K562 (cell line): ENCODE data around the gene ADAM19. TPM values are rescaled to one million over a fixed set of nuclear protein-coding genes. Genes with fewer than 3 reads are reported as not detected.
A peak's percentile ranks its signal among the peaks of the same experiment; 100 is the strongest.

Experiments used
- DPF2 ChIP-seq: fragments of 450-650 bp; IDR thresholded peaks from 2 replicates; pipeline ENCODE4 v1.6.1; 2016
- FUS ChIP-seq: fragments of 200-400 bp; formaldehyde crosslinking; optimal IDR thresholded peaks from 2 replicates; pipeline ENCODE3; 2017; ENCODE audit warnings: low read depth, low read length
- GABPB2 ChIP-seq: fragments of 250-450 bp; sonication (Bioruptor Pico); conservative IDR thresholded peaks from 2 replicates; pipeline ENCODE4 v1.5.1; 2021; ENCODE audit warnings: mild to moderate bottlenecking
- HNRNPK ChIP-seq: fragments of 200-400 bp; formaldehyde crosslinking; IDR thresholded peaks from one replicate; pipeline ENCODE4 v1.6.1; 2018; ENCODE audit warnings: mild to moderate bottlenecking, low read depth, low read length; ENCODE audit not compliant: poor library complexity, severe bottlenecking
- KLF1 ChIP-seq: fragments of 450-650 bp; IDR thresholded peaks from 2 replicates; pipeline ENCODE4 v1.6.1; 2016; ENCODE audit warnings: missing genetic modification characterization, missing compliant biosample characterization
- PBX2 ChIP-seq, 2 experiments: IDR thresholded peaks in 1 of 2; conservative IDR thresholded peaks in 1 of 2; 2 replicates each; pipeline ENCODE4 v1.6.1; 2016; ENCODE audit warnings: low read depth in 2 of 2, mild to moderate bottlenecking in 1 of 2, missing compliant biosample characterization in 1 of 2, missing genetic modification characterization in 1 of 2, moderate library complexity in 1 of 2
- POLR3G ChIP-seq: IDR thresholded peaks from 2 replicates; pipeline ENCODE4 v1.6.1; 2011; ENCODE audit not compliant: insufficient read length, insufficient replicate concordance; ENCODE audit errors: extremely low read depth
- RBM14 ChIP-seq: fragments of 200-400 bp; formaldehyde crosslinking; IDR thresholded peaks from 2 replicates; pipeline ENCODE4 v1.6.1; 2018; ENCODE audit warnings: low read depth, mild to moderate bottlenecking, low read length, moderate library complexity, borderline replicate concordance; ENCODE audit not compliant: insufficient read depth
- RCOR1 ChIP-seq, 2 experiments: IDR thresholded peaks; 2 replicates each; pipeline ENCODE4 v1.6.1; 2012; ENCODE audit warnings: low read depth in 2 of 2, low read length in 2 of 2, borderline replicate concordance in 1 of 2, improper control_type of control experiment in 1 of 2
- RNF219 ChIP-seq: fragments of 250-450 bp; sonication (Bioruptor Pico); IDR thresholded peaks from 2 replicates; pipeline ENCODE4 v1.5.0; 2022; ENCODE audit warnings: mild to moderate bottlenecking
- STAT5B ChIP-seq: fragments of 250-450 bp; sonication (Bioruptor Pico); IDR thresholded peaks from 2 replicates; pipeline ENCODE4 v1.8.0; 2021; ENCODE audit warnings: mild to moderate bottlenecking, inconsistent platforms
- THRB ChIP-seq: fragments of 450-650 bp; formaldehyde crosslinking; conservative IDR thresholded peaks from 2 replicates; pipeline ENCODE4 v1.4.0; 2022; ENCODE audit warnings: mild to moderate bottlenecking, missing genetic modification characterization
- ZNF24 ChIP-seq: fragments of 450-650 bp; IDR thresholded peaks from 2 replicates; pipeline ENCODE4 v1.6.1; 2016
- ZNF444 ChIP-seq: fragments of 250-450 bp; sonication (Bioruptor Pico); IDR thresholded peaks from 2 replicates; pipeline ENCODE4 v1.4.0; 2020; ENCODE audit warnings: mild to moderate bottlenecking, moderate library complexity
- ZNF589 ChIP-seq: fragments of 200-800 bp; sonication (Bioruptor generic); IDR thresholded peaks from 2 replicates; pipeline ENCODE4 v1.6.1; 2016; ENCODE audit warnings: low read depth, missing genetic modification characterization, missing compliant biosample characterization
- polyA plus RNA-seq, 8 experiments: library from polyadenylated mRNA; depleted of rRNA in 4 of 8; stranded (reverse) in 5 of 8; unstranded in 3 of 8; fragments of >200 nt; fragmentation: Nextera tagmentation in 2 of 8; fragmentation: Illumina TruSeq in 1 of 8; extraction: Ambion mirVana in 2 of 8; extraction: Trizol in 1 of 8; gene quantifications; 2 replicates each; pipeline versions ENCODE4 v1.2.1 to v1.2.3, GENCODE V29; 2011 to 2014; ENCODE audit warnings: inconsistent platforms in 1 of 8, missing spikeins in 1 of 8
- total RNA-seq, 7 experiments: library from RNA; depleted of rRNA in 6 of 7; stranded (reverse); fragments of >200 nt in 6 of 7; fragmentation: Illumina TruSeq in 2 of 7; extraction: Trizol in 2 of 7; gene quantifications; 2 replicates each; pipeline versions ENCODE4 v1.2.1 to v1.2.3, GENCODE V29; 2011 to 2021; ENCODE audit warnings: low replicate concordance in 1 of 7
- TF ChIP-seq, protein P1 (sequence below): fragments of 450-650 bp; formaldehyde crosslinking; IDR thresholded peaks from 2 replicates; pipeline ENCODE4 v1.4.0; 2020; ENCODE audit warnings: mild to moderate bottlenecking, mixed read lengths

Gene ADAM19
- total and polyA plus RNA-seq, 9 of the 15 experiments (the other 6 are each of a cell fraction or from before 2014, with no cell fraction given), result 0.11 to 1.1 (median 0.43) TPM

DNA sequence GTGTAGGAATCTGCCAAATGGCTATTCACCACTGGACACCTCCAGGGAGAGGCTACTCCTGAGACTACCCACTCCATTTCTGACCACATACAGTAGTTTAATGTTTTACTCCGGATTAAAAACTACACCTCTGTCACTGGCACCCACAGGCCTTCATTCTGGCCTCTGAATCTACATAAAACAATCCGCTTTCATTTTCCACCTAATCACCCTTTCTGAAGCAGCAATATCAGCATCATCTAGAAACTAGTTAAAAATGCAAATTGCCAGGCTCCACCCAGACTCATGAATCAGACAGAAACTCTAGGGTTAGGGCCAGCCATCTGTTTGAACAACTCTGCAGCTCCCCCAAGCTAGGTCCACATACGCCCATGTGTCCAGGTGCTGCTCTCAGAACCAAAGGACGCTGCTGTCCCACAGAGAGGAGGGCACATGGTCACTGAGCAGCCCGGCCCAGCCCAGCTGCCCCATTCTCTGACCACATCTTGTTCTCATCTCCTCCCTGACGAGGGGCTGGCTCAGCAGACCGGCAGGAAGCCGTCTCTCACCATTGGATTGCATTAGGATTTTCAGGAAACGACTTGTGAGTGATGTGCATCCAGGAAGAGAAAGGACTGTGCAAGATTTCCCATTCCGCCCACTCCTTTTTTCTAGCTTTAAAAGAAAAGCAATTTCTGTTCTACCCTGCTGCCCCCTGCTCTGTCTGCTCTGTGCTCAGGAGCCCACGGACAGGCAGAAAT, 34.7 kb downstream of the ADAM19 start (continued):
- TF ChIP-seq HNRNPK, result no peak
- TF ChIP-seq RNF219 (CRISPR knock-in tag), result no peak
- no peak for TF ChIP-seq KLF1 (tag)
- no peak for TF ChIP-seq ZNF444 (CRISPR knock-in tag)
- no peak for TF ChIP-seq ZNF589 (CRISPR knock-in tag)
- TF ChIP-seq GABPB2 (CRISPR knock-in tag), result no peak
- TF ChIP-seq PBX2 (CRISPR knock-in tag; IDR thresholded peaks at IDR 0.05; ENCODE audit: low read depth), result no peak
- no peak for TF ChIP-seq PBX2 (tag; conservative IDR thresholded peaks at IDR 0.05; ENCODE audit: low read depth)
- TF ChIP-seq FUS, result no peak
- TF ChIP-seq RCOR1 (IDR thresholded peaks at IDR 0.05; ENCODE audit: borderline replicate concordance in 1 of 2, low read depth in 2 of 2, low read length in 2 of 2), result no peak
- no peak for TF ChIP-seq POLR3G
- no peak for TF ChIP-seq THRB (CRISPR knock-in tag)
- TF ChIP-seq, protein P1, sequence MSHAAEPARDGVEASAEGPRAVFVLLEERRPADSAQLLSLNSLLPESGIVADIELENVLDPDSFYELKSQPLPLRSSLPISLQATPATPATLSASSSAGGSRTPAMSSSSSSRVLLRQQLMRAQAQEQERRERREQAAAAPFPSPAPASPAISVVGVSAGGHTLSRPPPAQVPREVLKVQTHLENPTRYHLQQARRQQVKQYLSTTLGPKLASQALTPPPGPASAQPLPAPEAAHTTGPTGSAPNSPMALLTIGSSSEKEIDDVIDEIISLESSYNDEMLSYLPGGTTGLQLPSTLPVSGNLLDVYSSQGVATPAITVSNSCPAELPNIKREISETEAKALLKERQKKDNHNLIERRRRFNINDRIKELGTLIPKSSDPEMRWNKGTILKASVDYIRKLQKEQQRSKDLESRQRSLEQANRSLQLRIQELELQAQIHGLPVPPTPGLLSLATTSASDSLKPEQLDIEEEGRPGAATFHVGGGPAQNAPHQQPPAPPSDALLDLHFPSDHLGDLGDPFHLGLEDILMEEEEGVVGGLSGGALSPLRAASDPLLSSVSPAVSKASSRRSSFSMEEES (CRISPR knock-in tag), result no peak
- TF ChIP-seq RBM14, result no peak
- 0 out of 2 replicates have a peak, but pooled peaks have one; percentile 8 for TF ChIP-seq DPF2
- peak; percentile 55; the same call in 1 of the 2 replicates for TF ChIP-seq ZNF24
- no peak for TF ChIP-seq STAT5B
